ENCODE data around the gene THAP8. TPM values are rescaled to one million over a fixed set of nuclear protein-coding genes. Genes with fewer than 3 reads are reported as not detected.

The THAP8 gene
- total and polyA plus RNA-seq, 2 of the 8 experiments (the other 6 are each of a cell fraction or from before 2014, with no cell fraction given), result 6.0 to 11.1 TPM

DNA sequence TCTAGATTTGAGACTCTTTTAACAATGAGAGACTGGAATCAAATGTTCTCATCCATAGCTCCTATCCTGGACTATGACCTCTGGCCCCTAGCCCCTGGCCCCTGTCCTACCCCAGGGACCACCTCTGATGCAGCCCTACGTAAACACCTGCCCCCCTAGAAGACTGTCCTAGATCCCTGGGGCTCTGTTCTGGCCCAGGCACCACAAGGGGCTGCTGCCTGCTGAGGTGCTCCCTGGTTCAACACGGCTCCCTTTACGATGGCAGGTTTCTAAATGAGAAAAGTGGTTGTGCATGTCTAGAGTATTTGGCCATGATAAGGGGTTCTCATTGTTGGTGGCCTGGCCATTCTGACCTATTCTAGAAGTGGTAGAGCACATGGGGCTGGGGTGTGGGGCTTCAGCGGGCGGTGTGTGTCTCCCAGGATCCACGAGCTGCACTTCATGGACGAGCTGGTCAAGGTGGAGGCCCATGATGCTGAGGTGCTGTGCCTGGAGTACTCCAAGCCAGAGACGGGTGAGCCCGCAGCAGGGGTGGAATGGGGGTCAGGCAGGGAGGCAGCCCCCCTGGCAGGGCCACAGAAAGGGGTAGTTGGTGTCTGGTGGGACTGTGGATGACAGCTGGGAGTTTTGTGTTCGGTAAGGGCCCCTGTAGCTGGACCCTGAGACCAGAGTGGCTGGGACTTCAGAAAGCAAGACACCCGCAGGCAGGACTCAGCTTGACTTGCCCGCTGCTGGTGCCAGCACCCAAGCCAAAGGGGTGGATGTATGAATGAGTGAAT lies 30.3 kb upstream of the THAP8 start (continued):
- no peak for TF ChIP-seq MAFK (IDR thresholded peaks at IDR 0.05; ENCODE audit: low read depth, low read length)
- no peak for TF ChIP-seq TAF7 (optimal IDR thresholded peaks at IDR 0.05; ENCODE audit: borderline replicate concordance, low read depth, low read length)
- TF ChIP-seq POU5F1 (IDR thresholded peaks at IDR 0.05; ENCODE audit: low read depth, low read length), result no peak

Data from H1 (cell line).